Stimulated activated CD4-positive, alpha-beta T cell treated with anti-CD3 and anti-CD28 coated beads, Interleukin-12 subunit alpha, Interleukin-12 subunit beta, amount 100 ng/mL, for 48 hours (primary cell): ENCODE results near the gene ERN1.

Experiments
- DNase-seq, 3 donors: peaks; one replicate each; pipeline ENCODE4 v3.0.0-alpha.2; 2020; ENCODE audit warnings: low read depth in 2 of 3, low spot score in 1 of 3

ERN1 gene

DNA sequence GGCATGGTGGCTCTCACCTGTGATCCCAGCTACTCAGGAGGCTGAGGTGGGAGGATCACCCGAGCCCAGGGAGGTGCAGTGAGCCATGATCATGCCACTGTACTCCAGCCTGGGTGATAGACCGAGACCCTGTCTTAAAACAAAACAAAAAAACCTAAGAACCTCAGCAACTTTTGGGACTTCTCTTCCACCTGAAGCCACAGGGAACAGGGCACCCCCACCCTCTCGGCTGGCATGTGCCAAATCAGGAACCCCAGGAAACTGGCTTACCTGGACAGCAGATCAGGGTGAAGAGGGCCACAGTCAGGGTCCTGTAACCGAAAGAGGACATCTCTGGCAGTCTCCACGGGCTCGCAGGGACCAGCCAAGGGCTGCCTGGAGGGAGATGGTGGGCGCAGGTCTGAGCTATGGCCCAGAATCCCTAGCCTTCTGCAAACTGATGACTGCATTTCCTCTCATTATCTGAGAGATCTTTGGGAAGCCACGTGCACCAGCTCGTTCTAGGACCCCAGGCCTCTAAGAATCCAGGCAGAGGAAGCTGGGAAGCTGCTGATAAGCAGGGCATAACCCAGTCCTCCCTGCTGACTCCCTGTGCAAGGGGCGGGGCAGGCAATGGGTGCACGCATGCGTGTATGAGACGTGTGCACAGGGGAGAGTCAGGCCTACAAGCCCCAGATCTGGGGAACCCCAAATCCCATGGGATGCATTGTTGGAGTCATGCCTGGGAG lies 123.4 kb downstream of the ERN1 start:
- no peak for DNase-seq

DNA sequence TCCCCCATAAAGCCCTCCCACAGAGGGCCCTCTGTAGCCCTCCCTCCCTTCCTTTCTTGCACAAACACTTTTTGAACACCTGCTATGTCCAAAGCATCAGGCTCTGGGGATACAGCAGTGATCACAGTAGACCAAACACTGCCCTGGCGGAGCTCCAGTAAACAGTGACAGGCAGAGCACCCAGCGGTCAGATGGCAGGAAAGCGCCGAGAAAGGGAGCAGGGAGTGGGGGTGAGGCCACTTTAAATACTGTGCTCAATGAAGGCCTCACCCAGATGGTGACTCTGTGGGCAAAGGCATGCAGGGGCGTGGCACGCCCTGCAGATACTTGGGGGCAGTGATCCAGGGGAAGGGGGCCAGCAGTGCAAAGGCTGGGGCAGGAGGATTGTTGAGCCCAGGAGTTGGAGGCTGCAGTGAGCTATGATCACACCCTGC lies 124.2 kb downstream of the ERN1 start:
- DNase-seq, result no peak

DNA sequence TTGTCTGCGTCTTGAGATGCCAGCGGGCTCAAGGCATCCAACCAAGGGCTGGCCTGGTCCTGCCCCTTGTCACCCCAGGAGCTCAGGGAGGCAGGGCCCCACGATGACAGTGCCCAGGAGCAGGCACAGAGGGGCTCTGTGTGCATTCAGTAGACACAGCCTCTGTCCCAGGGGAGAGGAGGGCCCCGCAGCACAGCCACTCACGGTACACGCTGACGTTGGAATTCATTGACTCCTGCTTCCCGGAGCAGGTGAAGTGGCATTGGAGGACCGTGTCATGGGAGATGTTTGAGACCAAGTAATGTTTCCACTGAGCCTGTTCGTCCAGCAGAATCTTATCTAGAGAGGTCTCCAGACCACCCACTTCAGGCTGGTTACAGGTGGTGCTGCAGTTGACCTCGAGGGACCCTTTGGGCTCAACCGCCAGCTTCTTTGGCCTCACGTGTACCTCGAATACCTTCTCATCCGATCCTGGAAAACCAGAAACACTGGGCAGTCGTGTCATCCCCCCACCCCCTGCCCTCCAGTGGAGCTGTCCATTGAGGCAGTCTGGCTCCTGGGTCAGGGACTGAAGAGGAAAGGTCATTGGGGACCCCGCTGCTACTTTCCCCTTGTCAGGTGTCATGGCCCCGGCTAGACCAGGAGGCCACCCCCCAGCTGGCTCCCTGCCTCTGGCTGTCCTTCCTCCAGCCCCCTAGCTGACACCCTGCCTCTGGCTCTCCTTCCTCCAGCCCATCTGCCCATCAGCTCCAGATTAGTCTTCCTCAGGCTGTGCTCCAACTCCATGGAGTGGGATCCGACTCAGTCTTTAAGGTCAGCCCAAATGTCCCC lies 124.8 kb downstream of the ERN1 start:
- DNase-seq, result no peak

- no peak for DNase-seq
Measured at GRCh38 chr17:64004218-64004770, 125.7 kb downstream of the ERN1 start.

DNA sequence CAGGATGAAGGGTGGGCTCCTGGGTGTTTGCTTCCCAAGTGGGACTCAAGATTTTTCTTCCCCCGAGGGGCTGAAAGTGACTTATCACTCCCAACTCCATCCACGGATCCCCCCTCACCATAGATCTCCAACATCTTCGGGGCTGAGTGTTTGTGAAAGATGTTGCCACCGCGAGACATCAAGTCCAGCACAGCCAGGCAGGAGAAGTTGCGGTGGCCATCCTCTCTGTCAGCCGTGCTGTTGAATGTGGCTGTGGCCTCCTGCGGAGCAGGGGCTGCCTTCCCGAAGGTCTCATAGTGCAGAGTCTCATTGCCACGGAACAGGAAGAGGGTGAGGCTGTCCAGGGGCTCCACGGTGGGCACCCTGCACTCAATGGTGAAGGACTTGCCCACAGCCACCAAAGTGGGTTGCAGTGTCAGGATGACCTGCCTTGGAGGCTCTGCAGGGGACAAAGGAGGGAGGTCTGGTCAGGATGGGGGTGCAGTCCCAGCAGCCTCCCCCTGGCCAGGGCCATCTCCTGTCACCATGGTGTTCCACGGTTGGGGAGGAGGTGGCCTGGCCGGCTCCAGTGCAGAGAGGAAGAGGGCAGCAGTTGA lies 126.3 kb downstream of the ERN1 start:
- no peak for DNase-seq

GRCh38 chr17:64002658-64003525 lies 127.1 kb downstream of the ERN1 start:
- no peak for DNase-seq

DNA sequence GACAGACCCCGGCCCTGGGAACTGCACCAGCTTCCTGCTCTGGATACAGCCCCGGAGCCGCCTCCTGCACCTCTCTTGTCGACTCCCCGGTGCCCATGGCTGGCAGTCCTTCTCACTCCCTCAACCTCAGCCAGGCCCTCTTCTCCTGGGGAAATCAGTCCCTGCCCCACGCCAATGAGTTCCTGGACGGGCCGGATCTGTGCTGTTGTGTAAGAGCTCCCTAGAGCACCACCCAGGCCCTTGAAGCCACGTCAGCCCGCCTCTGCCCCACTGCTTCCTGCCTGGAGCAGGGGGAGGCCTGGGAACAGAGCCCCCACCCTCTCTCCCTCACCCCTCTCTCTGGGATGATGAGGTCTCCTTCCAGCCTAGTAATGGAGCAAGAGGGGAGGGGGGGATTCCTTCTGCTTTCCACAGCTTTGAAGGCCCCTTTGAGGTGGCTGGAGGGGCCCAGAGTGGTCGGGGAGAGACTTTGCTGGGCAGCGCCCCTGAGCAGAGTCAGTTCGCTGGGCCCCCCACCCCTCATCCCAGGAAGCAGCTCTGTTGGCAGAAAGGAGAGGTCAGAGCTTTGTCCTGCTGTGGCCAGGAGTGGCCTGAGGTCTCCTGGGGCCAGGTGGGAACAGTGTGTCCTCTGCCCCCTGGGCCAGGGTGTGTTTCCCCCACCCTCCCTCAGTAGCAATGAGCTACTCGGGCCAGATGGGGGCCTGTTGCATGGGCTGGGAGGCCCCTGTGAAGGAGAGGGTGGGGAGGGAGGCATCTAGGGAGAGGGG lies 128.0 kb downstream of the ERN1 start:
- DNase-seq, result no peak

- DNase-seq, result no peak
Measured at GRCh38 chr17:64001091-64001579, 128.8 kb downstream of the ERN1 start.

DNA sequence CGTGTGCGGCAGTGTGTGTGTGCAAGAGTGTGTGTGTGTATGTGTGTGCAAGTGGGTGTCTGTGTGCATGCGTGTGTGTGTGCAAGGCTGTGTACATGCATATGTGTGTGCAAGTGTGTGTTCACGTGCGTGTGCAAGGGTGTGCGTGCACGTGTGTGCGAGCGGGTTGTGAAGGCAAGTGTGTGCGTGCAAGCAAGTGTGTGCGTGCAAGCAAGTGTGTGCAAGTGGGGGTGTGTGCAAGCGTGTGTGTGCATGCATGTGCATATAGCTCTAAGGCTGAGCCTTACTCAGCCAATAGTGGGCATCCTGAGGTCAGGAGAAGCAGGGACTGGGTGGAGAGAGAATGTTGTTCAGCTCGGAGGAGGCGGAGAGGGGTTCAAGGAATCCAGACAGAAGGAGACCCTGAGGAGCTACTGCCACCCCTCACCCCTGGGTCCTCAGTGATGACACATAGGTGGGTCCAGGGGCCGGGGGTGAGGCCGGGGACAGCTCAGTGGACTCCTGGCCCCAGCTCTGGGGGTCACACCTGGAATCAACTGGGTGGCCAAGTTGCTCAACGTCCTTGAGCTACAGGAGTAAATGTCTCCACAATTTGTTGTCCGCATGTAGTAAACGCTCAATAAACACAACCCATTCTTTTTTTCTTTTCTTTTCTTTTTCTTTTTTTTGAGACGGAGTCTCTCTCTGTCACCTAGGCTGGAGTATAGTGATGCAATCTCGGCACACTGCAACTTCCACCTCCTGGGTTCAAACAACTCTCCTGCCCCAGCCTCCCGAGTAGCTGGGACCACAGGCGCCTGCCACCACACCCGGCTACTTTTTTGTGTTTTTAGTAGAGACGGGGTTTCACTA lies 130.0 kb downstream of the ERN1 start:
- DNase-seq, result no peak

DNA sequence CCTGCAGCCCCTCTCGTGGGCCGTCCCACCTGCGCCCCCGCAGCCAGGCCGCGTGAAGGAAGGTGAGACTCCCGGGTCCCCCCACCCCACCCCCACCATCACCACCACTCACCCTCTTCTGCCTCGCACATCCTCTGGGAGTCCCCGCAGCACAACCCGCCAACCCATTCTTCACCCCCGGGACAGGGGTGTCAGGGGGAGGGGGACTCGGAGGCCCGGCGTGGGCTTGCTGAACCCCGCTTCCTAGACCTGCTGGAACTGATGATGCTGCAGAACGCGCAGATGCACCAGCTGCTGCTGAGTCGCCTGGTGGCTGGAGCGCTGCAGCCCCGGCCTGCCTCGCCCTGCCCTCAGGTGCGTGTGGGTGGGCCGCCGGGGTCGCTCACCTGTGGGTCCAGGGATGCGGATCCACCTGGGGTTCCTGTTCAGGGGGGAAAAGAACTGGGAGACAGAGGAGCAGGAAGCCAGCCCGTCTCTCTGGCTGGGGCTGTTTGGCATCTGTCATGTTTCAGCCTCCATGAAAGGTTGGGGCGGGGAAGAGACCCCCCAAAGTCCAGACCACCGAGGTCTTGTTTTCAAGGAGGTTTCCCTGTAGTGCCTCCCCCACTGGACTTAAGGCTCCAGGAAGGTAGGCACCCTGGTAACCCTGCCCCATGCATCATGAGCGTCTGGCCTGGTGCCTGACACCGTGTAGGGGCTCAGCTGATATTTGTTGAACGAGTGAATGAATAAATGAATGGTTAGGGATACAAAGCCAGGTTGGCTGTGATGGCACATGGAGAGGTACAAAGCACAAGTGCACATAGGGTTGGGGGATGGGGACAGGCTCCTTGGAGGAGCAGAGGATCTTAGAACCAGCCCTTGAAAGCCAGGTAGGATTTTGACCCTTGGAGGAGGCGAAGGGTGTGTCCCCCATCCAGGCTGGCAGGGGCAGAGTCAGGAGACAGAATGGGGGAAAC lies 130.9 kb downstream of the ERN1 start:
- no peak for DNase-seq

DNA sequence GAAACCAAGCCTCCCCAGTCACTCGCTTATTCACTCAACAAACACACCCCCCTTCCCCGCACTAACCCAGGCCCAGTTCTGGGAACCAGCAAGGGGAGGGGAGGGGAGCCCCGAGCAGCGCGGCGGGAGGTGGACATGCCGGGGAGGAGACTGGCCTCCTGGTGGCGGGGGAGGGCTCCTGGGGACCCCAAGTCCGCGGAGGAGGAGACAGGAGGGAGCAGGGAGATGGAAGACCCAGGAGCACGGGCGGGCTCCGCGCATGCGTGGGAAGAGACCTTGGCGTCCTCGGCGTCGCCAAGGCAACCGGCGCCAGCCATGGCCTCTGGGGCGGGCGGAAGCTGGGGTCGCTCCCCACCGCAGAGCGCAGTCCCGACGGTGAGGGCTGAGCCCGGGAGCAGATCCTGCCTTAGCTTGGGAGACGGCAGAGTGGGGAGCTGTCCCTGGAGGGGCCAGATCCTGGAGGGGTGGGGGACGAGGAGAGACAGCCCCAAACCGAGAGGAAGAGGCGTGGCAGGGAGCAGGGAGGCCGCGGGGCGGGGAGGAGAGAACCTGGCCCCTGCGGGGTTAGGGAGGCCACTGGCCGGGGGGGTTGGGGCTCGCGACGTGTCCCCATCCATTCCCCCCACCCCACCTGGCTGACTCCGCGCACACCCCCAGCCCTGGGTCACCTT lies 131.8 kb downstream of the ERN1 start, which contains the start of gene PRR29:
TSS of gene PRR29 (plus strand) at position 302 of the 671 bp plus-strand sequence. CDS start at position 316, 14 bp downstream.
- peak in 2 of 3 donors; percentile 44 to 58 for DNase-seq

GRCh38 chr17:63997341-63998048 lies 132.4 kb downstream of the ERN1 start:
- no peak for DNase-seq

DNA sequence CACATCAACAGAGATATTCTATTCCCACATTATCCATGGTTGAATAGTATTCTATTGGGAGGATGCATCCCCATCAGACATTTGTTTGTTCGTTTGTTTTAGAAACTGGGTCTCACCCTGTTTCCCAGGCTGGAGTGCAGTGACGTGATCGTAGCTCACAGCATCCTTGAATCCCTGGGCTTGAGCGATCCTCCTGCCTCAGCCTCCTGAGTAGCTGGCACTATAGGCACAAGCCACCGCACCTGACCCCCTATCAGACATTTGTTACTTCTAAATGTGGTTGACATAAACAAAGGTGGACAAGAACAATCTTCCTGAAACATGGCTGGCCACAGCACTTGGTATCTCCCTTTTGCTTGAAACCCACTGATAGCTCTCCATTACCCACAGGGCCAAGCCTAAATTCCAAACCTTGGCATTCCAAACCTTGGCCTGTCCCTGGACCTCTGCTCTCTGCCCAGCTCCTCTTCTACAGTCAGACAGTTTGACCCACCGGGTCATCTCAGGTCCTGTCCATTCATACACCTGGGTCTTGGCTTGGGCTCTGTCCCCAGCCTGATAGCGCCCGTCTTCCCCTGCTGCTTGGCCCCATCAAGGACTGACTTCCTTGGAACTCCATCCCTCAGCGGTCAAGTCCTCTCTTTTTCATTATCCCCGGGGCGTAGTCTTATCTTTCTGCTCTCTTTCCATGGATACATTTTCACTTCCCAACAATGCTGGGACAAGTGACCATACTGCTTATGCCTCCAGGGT lies 133.3 kb downstream of the ERN1 start:
- DNase-seq, result no peak

GRCh38 chr17:63995626-63996025 lies 134.3 kb downstream of the ERN1 start:
- DNase-seq, result no peak

- no peak for DNase-seq
Measured at GRCh38 chr17:63993368-63993985, 136.5 kb downstream of the ERN1 start.
